Breast epithelium (tissue), 3 donors: ENCODE data around the gene HAT1.

Experiments
- CTCF ChIP-seq, 3 donors: fragments of 450-650 bp; IDR thresholded peaks; one replicate each; pipeline ENCODE4 v1.5.1; 2016 to 2017; ENCODE audit warnings: antibody characterized with exemption in 3 of 3, mild to moderate bottlenecking in 3 of 3, moderate library complexity in 3 of 3
- POLR2AphosphoS5 ChIP-seq, 3 donors: sonication (generic); formaldehyde crosslinking; IDR thresholded peaks; one replicate each; pipeline ENCODE4 v1.6.1; 2017; ENCODE audit warnings: antibody characterized with exemption in 3 of 3

GRCh38 chr2:171939743-171940071, 17.4 kb downstream of the HAT1 start:
- TF ChIP-seq CTCF (IDR thresholded peaks at IDR 0.05): no peak
- TF ChIP-seq POLR2AphosphoS5 (IDR thresholded peaks at IDR 0.05): no peak
